Cardiac atrium fibroblast (primary cell): ENCODE results near the gene COMMD7. TPM values are rescaled to one million over a fixed set of nuclear protein-coding genes. Genes with fewer than 3 reads are reported as not detected.

Source experiments
- total RNA-seq: library from RNA; depleted of rRNA; stranded (reverse); fragments of >200 nt; gene quantifications from 2 replicates; pipeline ENCODE4 v1.2.3, GENCODE V29; 2015

COMMD7 gene
- total RNA-seq = 15.2 and 25.1 TPM in 2 replicates

DNA sequence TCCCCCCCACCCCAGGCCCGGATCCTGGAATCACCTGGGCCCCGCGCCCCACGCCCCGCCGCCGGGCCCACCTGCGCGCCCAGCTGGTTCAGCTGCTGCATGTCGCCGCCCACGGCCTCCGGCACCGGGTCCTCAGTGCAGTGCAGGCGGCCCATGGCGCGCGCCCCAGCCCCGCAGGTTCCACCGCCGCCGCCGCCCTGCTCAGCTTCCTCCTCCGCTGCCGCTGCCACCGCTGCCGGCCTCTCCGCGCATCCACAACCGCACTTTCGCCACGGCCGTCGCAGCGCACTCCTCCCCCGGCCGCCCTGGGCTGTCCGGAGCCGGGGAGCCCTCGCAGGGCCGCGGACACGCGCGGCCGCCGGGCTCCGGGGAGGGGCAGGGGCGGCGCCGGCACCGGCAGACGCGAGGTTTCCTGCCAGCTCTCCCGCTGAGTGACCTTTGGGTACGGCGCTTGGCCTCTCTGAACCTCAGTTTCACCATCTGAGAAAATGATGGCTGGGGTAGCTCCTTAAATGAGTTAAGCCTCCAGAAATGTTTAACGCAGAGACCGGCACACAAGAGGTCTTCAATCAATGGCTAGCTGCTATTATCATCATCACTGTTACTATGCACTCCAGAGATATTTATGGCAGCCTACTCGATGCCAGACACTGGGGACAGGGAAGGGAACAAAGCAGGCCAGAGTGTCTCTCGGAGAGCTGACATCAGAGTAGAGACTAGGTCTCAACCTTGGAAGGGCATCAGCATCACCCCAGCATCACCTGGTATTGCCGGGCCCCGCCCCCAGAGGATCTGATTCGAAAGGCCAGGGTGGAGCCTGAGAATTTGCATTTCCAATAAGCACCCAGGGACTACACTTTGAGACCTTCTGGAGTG, at the start of gene COMMD7:
Gene COMMD7, minus strand, starts transcription at position 231 of the 876 bp plus-strand sequence. Its CDS starts 76 bp downstream, at position 155.

GRCh38 chr20:32761831-32762753, 18.8 kb upstream of the COMMD7 start, which contains the start of gene DNMT3B:
TSS of gene DNMT3B (plus strand) at chr20:32762385. CDS start at chr20:32780324, 17,939 bp downstream.

Other genes starting within 250 kb of the COMMD7 start
- gene NOL4L, start 158.1 kb downstream of the COMMD7 start, total RNA-seq = 5.1 and 8.1 TPM in 2 replicates
- not detected in 2 replicates for gene C20orf203, start 69.5 kb downstream of the COMMD7 start, total RNA-seq
- gene DNMT3B, start 18.9 kb upstream of the COMMD7 start, total RNA-seq = 0.65 and 2.5 TPM in 2 replicates
- 64.4 and 70.6 TPM in 2 replicates for gene MAPRE1, start 76.5 kb upstream of the COMMD7 start, total RNA-seq
- under 0.01 TPM in 1 of 2 replicates, not detected in the other for gene EFCAB8, start 115.5 kb upstream of the COMMD7 start, total RNA-seq